ACHN (cell line): ENCODE measurements around the gene ADH5.
"Not testable (repeated sequence)": the region's sequence is repeated elsewhere in the genome, so short reads cannot be mapped to it uniquely, and the experiment has no call there.

Source experiments
- DNase-seq: peaks from one replicate; pipeline ENCODE4 v3.0.0-alpha.2; 2015
- in situ Hi-C: cut with HindIII; loops from 2 replicates; pipeline ENCODE4 v1.10.0; 2017; ENCODE audit warnings: low sequenced_read_pairs, low pct_ligation_motif_present, low pct_unique_long_range_greater_than_20kb

Gene ADH5

DNA sequence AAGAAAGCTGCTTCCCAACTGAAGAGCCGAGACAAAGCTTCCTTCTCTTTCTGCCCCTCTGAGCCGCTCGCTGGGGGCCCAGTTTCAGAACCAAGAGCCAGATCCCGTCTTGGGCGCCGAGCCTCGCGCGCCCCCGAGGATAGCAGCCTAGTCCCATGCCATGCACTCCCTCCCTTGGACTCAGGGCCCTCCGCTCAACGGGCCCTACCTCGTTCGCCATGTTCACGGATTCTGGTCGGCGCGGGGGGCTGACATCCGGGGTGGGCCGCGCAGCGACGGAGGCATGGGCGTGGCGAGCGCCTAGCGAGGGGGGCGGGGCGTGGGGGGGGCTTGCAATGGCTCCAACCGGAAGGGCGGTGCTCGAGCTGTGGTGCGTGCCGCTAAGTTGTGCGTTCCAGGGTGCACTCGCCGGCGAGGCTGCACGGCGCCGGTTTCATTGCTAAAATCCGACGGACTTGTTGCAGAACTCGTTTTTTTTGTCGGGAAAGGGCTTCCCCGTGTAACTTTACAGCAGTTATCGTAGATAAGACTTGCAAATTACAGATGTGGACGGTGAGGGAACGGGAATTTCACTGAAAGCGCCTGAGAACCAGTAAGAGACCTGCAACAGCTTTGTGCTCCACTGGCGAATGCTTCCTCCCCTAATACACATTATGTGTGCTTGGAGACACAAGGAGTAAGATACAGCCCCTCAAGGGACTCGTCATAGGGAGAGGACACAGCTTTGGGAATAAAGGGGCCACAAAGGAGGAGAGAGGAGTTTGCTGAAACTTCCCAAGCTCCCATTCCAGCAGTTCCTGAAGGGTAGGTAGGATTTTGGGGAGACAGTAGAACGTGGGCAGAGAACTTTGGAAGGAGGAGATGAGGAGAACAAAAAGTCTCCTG lies at the start of gene ADH5:
Gene ADH5 (minus strand): TSS at position 308 of the 885 bp plus-strand sequence. CDS start 88 bp downstream, at position 220.
- in situ Hi-C loops: no loop called here

GRCh38 chr4:99136329-99136728 lies 47.7 kb upstream of the ADH5 start:
- in situ Hi-C loops: no loop called here
- DNase-seq: no peak

More for the DNA sequence above, at the start of gene ADH5:
- DNase-seq: peak; percentile 79

GRCh38 chr4:99135541-99136162 lies 47.1 kb upstream of the ADH5 start:
- in situ Hi-C loops: no loop called here
- no peak for DNase-seq

DNA sequence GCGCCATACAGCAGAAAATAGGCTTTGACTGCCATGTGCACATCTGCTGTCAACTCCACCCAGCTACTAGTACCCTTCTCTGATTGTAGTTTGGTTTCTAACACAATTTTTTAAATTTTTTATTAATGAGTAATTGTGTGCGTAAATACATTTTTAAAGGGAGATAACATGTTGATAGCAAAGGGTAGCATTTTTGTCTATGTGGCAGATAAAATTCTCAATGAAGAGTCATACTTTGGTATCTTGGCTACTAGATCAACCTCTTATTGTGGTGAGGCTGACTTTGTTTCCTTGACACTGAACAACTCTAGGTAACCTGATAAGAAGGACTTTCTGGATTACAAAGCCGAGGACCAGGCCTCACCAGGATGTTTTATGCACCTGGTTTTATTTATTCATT lies 46.0 kb upstream of the ADH5 start:
- in situ Hi-C loops: no loop called here
- no peak for DNase-seq

DNA sequence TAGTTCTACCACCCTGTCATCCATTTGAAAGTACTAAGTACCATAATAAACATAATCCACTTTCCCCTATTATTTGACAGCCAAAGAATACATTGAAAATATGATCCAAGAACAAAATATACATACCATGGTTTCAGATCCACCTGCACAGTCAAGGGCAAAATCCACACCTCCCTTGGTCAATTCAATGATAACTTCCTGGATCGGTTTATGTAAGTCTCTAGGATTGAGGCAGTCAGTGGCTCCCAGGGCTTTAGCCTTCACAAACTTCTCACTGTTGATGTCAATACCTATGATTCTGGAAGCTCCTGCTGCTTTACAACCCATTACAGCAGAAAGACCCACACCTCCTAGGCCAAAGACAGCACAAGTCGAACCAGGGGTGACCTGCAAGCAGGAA lies 42.8 kb upstream of the ADH5 start:
- in situ Hi-C loops: no loop called here
- no peak for DNase-seq

- in situ Hi-C loops: no loop called here
- no peak for DNase-seq
These were observed 37.8 kb upstream of the ADH5 start for GRCh38 chr4:99126376-99126775.

- DNase-seq: no peak
- in situ Hi-C loops: no loop called here
These were observed 32.4 kb upstream of the ADH5 start for GRCh38 chr4:99121008-99121407.

DNA sequence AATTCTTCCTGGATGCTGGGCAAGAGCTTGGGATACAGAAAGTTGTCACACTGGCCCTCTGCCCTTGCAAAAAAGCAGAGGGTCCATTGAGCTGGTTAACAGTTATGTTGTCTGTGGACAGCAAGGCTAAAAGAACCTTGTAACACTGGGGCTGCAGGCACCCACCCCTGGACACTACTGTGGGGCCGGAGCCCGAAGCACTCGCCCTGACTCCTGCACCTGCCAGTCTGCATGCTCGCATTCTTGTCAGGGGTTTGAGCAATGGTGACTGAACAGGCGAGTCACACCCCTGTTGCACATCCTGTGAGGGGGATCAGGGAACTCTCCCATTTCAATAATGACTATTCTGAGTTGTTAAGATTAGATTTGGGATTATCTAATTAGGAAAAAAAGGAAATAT lies 31.9 kb upstream of the ADH5 start:
- no peak for DNase-seq
- in situ Hi-C loops: no loop called here

DNA sequence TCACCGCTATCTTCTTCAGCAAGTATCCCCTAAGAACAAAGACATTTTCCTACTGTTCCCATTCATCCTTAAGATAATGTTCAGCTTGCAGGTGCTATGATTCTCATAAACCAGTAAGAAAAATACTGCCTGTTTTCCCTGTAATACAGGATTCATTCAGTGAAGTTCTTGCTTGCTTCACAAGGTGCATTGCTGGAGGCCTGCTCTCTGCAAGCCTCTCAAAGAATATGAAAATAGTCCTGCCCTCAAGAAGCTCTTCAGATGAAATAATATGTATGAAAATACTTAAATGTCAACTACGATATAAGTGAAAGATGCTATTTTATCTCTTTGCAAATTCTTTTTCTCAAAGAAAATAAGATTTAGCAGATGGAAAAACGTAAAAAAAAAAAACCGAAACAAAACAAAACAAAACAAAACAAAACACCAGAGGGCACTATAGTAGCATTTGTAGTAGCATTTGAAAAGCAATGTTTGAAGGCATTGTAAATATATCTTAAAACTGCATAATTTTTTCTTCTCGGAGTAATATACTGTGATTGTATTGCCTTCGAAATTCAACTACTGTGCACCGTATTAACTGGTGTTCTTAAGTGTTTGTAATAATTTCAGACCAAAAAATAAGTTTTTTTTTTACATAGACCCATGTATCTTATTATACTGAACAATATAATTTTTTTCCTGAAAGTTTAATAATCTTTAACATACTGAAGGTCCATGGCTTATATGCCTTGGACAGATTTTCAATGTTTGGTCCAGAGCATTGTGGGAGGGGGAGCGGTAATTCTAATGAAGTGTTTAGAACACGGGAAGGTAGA lies 29.5 kb upstream of the ADH5 start:
- peak; percentile 29 for DNase-seq
- in situ Hi-C loops: no loop called here

- DNase-seq, in situ Hi-C loops: not testable (repeated sequence)
These were observed 28.7 kb upstream of the ADH5 start for GRCh38 chr4:99117122-99117841.

DNA sequence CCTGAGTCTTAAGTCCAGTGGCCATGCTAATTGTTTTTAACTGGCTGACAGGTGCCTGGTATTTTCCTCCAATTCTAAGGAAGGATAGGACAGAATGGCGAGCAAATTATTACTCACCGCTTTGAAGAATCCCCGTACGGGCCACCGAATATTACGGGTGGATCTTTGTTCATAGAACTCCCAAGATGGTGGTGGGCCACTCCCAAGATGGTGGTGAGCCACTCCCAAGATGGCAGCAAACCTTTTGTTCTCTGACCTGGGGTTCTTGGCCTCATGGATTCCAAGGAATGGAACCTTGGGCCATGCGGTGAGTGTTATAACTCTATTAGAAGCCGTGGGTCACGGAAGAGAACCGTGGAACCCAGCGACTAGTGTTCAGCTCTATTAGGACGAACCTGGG lies 20.7 kb upstream of the ADH5 start:
- DNase-seq, in situ Hi-C loops: not testable (repeated sequence)

DNA sequence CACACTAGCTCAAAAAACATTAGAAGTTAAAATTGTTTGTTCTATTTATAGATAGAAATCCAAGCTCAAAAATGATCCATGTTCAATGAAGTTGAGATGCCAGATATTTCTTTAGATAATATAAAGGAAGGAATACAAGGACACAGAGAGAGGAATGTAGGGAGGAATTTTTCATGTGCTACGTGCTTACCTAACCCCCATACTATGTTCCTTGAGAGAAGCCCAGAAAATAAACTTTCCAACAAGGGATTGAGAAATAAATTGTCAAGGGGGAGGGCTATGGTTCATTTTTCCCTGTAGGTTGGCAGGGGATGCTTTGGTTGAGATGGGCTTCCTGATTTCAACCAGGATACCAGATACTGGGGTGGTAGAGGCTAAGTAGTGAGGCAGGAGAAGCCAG lies 15.6 kb upstream of the ADH5 start:
- no peak for DNase-seq
- in situ Hi-C loops: no loop called here

DNA sequence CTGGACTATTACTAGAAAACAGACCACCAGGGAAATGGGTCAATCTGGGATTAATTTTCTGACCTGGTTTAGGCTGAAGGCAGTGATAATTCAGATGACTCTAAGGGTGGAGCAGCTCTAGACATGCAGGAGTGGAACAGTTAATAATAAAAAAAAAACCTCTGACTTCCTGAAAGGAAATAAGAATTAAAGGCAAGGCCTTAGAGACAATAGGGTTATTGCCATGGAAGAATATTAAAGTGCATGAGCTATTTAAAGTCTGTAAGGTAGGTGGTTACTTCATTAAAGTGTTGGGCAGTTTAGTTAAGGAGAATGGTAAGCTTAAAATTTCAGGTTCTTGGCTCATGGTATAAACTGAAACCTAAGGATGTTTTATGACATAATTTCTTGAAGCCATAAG lies 14.6 kb upstream of the ADH5 start:
- in situ Hi-C loops: no loop called here
- no peak for DNase-seq

GRCh38 chr4:99102634-99103033 lies 14.0 kb upstream of the ADH5 start:
- DNase-seq: no peak
- in situ Hi-C loops: no loop called here

GRCh38 chr4:99100876-99101275 lies 12.3 kb upstream of the ADH5 start:
- in situ Hi-C loops: no loop called here
- no peak for DNase-seq

GRCh38 chr4:99099814-99100213 lies 11.2 kb upstream of the ADH5 start:
- DNase-seq, in situ Hi-C loops: not testable (repeated sequence)

- no peak for DNase-seq
- in situ Hi-C loops: no loop called here
These were observed 10.7 kb upstream of the ADH5 start for GRCh38 chr4:99099311-99099710.

DNA sequence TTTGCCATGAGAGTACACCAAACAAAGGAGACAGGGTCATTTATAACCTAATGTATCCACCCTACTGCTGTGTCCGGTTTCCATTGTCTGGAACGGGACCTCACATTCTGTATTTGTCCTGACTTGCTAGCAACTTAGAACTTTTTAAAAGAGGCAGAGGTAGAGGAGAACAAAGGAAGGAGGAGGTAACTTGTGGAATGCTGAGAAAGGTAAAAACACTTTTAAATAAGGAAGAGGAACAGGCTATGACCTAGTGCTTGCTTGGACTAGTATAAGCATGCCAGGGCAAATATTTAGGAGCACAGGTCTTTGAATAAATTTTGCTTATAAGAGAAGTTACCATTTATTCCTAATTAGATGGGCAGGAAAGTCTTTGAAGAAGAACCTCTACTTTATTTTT lies 3.3 kb upstream of the ADH5 start:
- in situ Hi-C loops: not testable (repeated sequence)

GRCh38 chr4:99091216-99091575 lies 2.6 kb upstream of the ADH5 start:
- no peak for DNase-seq
- in situ Hi-C loops: no loop called here

More for the DNA sequence above, 3.3 kb upstream of the ADH5 start:
- not testable (repeated sequence) for DNase-seq
